ENCODE results near the gene MTCL3. TPM values are rescaled to one million over a fixed set of nuclear protein-coding genes. Genes with fewer than 3 reads are reported as not detected.
"Not testable (repeated sequence)": the region's sequence is repeated elsewhere in the genome, so short reads cannot be mapped to it uniquely, and the experiment has no call there.

The MTCL3 gene

GRCh38 chr6:127439718-127440117, 79.4 kb downstream of the MTCL3 start:
- no peak for DNase-seq (ENCODE audit: extremely low read depth, low read depth)

GRCh38 chr6:127436578-127437110, 82.5 kb downstream of the MTCL3 start:
- no peak for DNase-seq (ENCODE audit: extremely low read depth, low read depth)

GRCh38 chr6:127435626-127436220, 83.4 kb downstream of the MTCL3 start:
- DNase-seq (ENCODE audit: extremely low read depth, low read depth), result no peak

- no peak for DNase-seq (ENCODE audit: extremely low read depth, low read depth)
Measured at GRCh38 chr6:127434651-127435050, 84.5 kb downstream of the MTCL3 start.

GRCh38 chr6:127428562-127428961, 90.6 kb downstream of the MTCL3 start:
- DNase-seq (ENCODE audit: extremely low read depth, low read depth), result not testable (repeated sequence)

- DNase-seq (ENCODE audit: extremely low read depth, low read depth), result no peak
Measured at GRCh38 chr6:127423921-127424320, 95.2 kb downstream of the MTCL3 start.

Small RNA genes lying within 50 kb of the gene (small RNA-seq; reads per million reads assigned to genes)
- gene KIAA0408, result 0 reads per million in 2 experiments

Other genes with a start within 250 kb of the MTCL3 start
- 55.0 and 71.0 TPM in 2 replicates for gene ECHDC1, start 175.7 kb downstream of the MTCL3 start, total RNA-seq (2014; rRNA removed; shearing (Covaris generic))
- 0.09 TPM in 1 of 2 replicates, not detected in the other for gene KIAA0408, start 59.9 kb downstream of the MTCL3 start, total RNA-seq (2014; rRNA removed; shearing (Covaris generic))
- not detected in 2 replicates for gene C6orf58, start 57.8 kb upstream of the MTCL3 start, total RNA-seq (2014; rRNA removed; shearing (Covaris generic))